Ovary (tissue), 3 donors: Measurements from ENCODE around the gene CNP.

Source experiments
- POLR2A ChIP-seq: fragments of 450-650 bp; IDR thresholded peaks from one replicate; pipeline ENCODE4 v1.6.1; 2017; ENCODE audit warnings: antibody characterized with exemption, mild to moderate bottlenecking, moderate library complexity
- TF ChIP-seq, protein P1 (sequence below), 3 donors: fragments of 450-650 bp in 2 of 3; fragments of 200-600 bp in 1 of 3; IDR thresholded peaks; one replicate each; pipeline versions ENCODE4 v1.5.1 to v1.8.0; 2016 to 2022; ENCODE audit warnings: antibody characterized with exemption in 3 of 3, mild to moderate bottlenecking in 1 of 3
- donor health status: DM: no; HTN: no; CAD: no.

GRCh38 chr17:41974031-41974430, 7.4 kb downstream of the CNP start:
- no peak for TF ChIP-seq POLR2A
- TF ChIP-seq, protein P1, sequence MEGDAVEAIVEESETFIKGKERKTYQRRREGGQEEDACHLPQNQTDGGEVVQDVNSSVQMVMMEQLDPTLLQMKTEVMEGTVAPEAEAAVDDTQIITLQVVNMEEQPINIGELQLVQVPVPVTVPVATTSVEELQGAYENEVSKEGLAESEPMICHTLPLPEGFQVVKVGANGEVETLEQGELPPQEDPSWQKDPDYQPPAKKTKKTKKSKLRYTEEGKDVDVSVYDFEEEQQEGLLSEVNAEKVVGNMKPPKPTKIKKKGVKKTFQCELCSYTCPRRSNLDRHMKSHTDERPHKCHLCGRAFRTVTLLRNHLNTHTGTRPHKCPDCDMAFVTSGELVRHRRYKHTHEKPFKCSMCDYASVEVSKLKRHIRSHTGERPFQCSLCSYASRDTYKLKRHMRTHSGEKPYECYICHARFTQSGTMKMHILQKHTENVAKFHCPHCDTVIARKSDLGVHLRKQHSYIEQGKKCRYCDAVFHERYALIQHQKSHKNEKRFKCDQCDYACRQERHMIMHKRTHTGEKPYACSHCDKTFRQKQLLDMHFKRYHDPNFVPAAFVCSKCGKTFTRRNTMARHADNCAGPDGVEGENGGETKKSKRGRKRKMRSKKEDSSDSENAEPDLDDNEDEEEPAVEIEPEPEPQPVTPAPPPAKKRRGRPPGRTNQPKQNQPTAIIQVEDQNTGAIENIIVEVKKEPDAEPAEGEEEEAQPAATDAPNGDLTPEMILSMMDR (IDR thresholded peaks at IDR 0.05) = no peak
